Hippocampal formation (tissue), 2 donors: ENCODE measurements around the gene PRM3.

ENCODE experiments used
- DNase-seq, 2 donors: peaks; one replicate each; lab custom pipeline; 2025; lab: John Stamatoyannopoulos, UW

PRM3 gene

GRCh38 chr16:11272921-11273720 lies at the start of gene PRM3:
Gene PRM3, minus strand, starts transcription at chr16:11273629. Its CDS starts 34 bp downstream, at chr16:11273595.
- DNase-seq, result no peak

- DNase-seq, result no peak
Observed at GRCh38 chr16:11322823-11323222, 49.4 kb upstream of the PRM3 start.

- no peak for DNase-seq
Observed at GRCh38 chr16:11321662-11322061, 48.2 kb upstream of the PRM3 start.

GRCh38 chr16:11320170-11320569 lies 46.7 kb upstream of the PRM3 start:
- DNase-seq, result no peak

GRCh38 chr16:11319529-11320146 lies 46.2 kb upstream of the PRM3 start:
- no peak for DNase-seq

- DNase-seq, result no peak
Observed at GRCh38 chr16:11318817-11319216, 45.4 kb upstream of the PRM3 start.

- DNase-seq, result no peak
Observed at GRCh38 chr16:11316331-11317015, 43.0 kb upstream of the PRM3 start.

- DNase-seq, result no peak
Observed at GRCh38 chr16:11315510-11315909, 42.1 kb upstream of the PRM3 start.

GRCh38 chr16:11314309-11314894 lies 41.0 kb upstream of the PRM3 start:
- no peak for DNase-seq

- no peak for DNase-seq
Observed at GRCh38 chr16:11313493-11314308, 40.3 kb upstream of the PRM3 start.

- DNase-seq, result no peak
Observed at GRCh38 chr16:11312718-11313492, 39.5 kb upstream of the PRM3 start.

- DNase-seq, result no peak
Observed at GRCh38 chr16:11310997-11311561, 37.6 kb upstream of the PRM3 start.

GRCh38 chr16:11310634-11310977 lies 37.2 kb upstream of the PRM3 start:
- DNase-seq, result no peak

- no peak for DNase-seq
Observed at GRCh38 chr16:11309895-11310633, 36.6 kb upstream of the PRM3 start.

- DNase-seq, result no peak
Observed at GRCh38 chr16:11308493-11309283, 35.3 kb upstream of the PRM3 start.

- no peak for DNase-seq
Observed at GRCh38 chr16:11307639-11308492, 34.4 kb upstream of the PRM3 start.

GRCh38 chr16:11306997-11307638 lies 33.7 kb upstream of the PRM3 start:
- no peak for DNase-seq

GRCh38 chr16:11306381-11306780 lies 33.0 kb upstream of the PRM3 start:
- no peak for DNase-seq
